Right lobe of liver (tissue), 4 donors: ENCODE data around the gene HMGN4.

Experiments used
- POLR2A ChIP-seq: fragments of 450-650 bp; IDR thresholded peaks from one replicate; pipeline ENCODE4 v1.6.1; 2017; ENCODE audit warnings: antibody characterized with exemption, mild to moderate bottlenecking
- TF ChIP-seq, protein P1 (sequence below), 4 donors: fragments of 200-600 bp in 3 of 4; fragments of 450-650 bp in 1 of 4; IDR thresholded peaks; one replicate each; pipeline versions ENCODE4 v1.5.1 to v1.8.0; 2016 to 2022; ENCODE audit warnings: antibody characterized with exemption in 4 of 4, mild to moderate bottlenecking in 2 of 4
- donor health status: DM: no; HTN: no; CAD: no.
- donor health status: DM: no; HTN: no; CAD: no.
- donor health status: DM: no; HTN: yes; CAD: no.

DNA sequence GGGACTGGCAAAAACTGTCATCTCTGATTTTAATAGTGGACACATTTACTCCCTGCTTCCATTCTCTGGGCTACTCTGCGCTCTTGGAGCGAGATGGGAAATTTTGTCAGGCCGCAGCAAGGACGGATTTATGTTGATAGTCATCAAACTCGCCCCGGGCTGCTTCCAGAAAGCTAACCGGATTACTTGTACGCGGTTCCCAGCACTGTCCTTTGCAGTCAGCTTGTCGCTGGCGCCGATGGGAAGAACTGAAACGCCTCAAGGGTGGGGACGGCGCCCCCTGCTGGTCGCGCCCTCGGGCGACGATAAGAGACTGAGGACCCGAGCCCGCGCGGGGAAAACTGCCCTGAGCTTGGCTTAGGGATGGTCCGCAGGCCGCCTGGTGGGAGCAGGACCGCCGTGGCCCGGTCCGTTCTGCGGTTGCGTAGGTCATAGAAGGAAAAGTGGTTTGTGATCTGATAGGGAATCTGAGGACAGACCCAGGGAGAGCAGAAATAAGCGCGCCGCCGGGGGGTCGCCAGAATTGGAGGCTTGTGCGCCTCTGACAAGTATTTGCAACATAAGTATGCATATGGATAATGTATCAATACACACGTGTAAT lies 57.6 kb downstream of the HMGN4 start:
- TF ChIP-seq, protein P1, sequence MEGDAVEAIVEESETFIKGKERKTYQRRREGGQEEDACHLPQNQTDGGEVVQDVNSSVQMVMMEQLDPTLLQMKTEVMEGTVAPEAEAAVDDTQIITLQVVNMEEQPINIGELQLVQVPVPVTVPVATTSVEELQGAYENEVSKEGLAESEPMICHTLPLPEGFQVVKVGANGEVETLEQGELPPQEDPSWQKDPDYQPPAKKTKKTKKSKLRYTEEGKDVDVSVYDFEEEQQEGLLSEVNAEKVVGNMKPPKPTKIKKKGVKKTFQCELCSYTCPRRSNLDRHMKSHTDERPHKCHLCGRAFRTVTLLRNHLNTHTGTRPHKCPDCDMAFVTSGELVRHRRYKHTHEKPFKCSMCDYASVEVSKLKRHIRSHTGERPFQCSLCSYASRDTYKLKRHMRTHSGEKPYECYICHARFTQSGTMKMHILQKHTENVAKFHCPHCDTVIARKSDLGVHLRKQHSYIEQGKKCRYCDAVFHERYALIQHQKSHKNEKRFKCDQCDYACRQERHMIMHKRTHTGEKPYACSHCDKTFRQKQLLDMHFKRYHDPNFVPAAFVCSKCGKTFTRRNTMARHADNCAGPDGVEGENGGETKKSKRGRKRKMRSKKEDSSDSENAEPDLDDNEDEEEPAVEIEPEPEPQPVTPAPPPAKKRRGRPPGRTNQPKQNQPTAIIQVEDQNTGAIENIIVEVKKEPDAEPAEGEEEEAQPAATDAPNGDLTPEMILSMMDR (IDR thresholded peaks at IDR 0.05), result peak; percentile 93 to 98 (median 98)
- no peak for TF ChIP-seq POLR2A
